Erythroblast (primary cell): Measurements from ENCODE around the gene NAIP.
"Not testable (repeated sequence)": the region's sequence is repeated elsewhere in the genome, so short reads cannot be mapped to it uniquely, and the experiment has no call there.

Experiments used
- GATA1 ChIP-seq: IDR thresholded peaks from 2 replicates; pipeline ENCODE4 v1.6.1; 2011; ENCODE audit warnings: low read depth, mild to moderate bottlenecking, control low read depth, low read length, moderate library complexity
- POLR2A ChIP-seq: IDR thresholded peaks from 2 replicates; pipeline ENCODE4 v1.6.1; 2011; ENCODE audit warnings: mild to moderate bottlenecking, low read length

DNA sequence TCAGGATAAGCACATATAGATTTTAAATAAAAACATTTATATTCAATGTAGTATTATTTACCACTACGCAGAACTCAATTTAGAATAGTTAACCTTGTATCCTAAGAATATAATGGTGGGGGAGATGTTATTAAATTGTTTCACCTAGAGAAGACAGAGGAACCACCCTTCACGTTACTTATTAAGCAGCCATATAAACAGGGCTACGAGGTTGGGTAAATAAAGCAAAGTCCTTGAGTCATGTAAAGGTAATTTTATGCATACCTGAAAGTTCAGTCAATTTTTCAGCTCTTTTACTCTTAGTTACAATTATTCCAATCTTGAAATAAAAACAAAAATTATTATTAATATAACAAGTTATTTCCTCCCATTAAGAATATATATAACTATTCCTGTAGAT is 34.3 kb upstream of the NAIP start:
- not testable (repeated sequence) for TF ChIP-seq POLR2A, GATA1
